Measurements from ENCODE around the gene ST3GAL3.

The ST3GAL3 gene

DNA sequence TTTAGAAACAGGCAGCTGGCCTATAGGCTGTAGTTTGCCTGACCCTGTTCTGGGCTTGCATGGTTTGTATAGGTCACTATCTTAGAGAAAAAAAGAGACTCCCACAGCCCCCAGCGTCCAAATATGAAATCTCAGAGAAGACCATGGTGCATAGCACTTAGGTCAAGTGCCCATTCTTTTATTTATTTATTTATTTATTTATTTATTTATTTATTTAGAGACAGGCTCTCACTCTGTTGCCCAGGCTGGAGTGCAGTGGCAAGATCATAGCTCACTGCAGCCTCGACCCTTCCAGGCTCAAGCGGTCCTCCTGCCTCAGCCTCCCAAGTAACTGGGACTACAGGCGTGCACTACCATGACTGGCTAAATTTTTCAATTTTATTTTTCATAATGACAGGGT lies 175.4 kb downstream of the ST3GAL3 start:
- no peak for DNase-seq

DNA sequence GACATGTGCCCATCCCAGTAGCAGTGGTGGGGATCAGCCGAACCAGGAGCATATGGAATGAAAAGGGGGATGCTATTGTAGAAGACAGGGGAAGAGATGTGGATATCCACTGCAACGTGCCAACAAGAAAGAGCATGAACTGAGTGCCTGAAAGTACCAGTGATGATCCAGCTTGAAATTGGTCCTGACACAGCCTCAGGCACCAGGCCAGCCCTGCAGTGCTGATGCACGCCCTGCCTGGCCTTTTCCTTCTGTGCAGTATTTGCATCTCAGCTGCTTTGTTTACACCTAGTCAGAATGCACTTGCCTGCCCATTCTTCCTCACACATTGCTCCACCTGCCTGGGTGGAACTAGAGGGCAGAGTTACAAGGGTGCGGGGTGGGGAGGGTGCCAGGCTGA lies 176.0 kb downstream of the ST3GAL3 start:
- DNase-seq, result no peak

DNA sequence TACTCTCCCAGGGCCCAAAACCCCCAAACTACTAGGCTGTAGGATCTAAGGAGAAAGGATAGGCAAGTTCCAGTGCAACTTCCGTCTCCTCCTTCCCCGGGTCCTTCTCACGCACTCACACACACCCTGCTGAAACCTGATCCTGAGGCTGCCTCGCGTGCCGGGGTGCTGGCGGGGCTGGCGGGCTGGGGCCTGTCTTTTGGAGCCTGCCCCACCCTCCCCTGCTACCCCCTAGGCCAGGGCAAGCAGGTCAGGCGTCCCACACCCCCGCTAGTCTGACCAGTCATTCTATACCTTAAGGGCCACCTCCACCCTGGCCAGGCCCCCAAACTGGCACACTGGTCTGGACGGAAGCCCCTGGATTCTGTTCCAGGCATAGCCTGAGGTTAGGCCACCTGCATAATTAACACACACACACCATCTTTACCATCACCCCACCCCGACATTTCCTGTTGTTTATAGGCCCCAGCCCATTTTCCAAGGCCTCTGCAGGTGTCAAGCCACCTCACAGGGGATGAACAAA lies 178.0 kb downstream of the ST3GAL3 start:
- no peak for DNase-seq

DNA sequence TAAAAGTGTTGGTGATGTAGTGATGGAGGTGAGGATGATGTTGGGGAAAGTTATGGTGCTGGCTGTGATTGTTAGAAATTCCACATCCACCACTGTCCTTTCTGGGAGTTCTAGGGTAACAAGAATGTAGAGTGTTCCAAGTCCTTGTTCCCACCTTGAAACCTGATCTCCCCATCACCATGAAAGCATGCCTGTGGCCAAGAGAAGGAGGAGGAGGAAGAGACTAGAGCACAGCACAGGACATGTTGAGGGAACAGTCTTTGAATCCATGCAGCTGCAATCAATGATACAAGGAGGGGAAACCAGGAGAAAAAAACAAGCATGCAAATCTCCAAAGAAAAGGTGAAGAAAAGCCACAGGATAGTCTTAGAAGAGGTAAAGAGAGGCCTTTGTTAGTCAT lies 180.4 kb downstream of the ST3GAL3 start:
- DNase-seq, result no peak

DNA sequence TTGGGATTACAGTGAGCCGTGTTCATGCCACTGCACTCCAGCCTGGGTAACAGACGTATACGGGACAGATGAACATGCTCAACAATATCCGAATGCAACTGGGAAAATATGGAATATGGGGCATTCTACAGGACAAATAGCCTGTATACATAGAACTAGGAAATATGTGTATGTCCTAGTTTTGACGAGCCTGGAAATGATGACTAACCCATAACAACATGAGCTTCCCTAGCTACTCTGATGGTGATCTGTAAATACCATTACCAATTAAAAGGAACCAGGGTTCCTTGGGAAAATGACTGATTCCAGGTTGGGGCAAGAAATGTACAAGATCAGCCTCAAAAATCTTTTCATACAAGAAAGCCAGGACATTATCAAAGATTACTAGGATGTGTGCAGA lies 183.5 kb downstream of the ST3GAL3 start:
- DNase-seq, result peak; percentile 8 to 33 (median 16)

DNA sequence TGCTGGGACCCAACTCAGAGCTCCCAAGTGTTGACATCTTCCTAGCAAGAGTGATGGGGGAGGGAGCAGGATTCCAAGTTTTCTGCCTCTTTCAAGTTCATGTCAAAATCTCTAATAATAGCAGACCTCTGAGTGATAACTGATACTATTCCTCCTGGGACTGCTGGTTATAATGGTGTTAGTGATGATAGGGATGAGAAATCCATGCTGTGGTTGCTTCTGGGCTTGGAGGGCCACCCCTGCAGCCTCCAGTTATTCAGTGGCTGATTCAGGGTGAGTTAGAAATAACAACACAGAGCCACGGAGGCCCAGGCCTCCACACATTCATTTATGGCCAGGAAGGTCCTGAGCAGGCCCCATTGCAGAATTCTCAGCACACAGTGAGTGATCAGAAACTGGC lies 185.7 kb downstream of the ST3GAL3 start:
- DNase-seq, result no peak

DNA sequence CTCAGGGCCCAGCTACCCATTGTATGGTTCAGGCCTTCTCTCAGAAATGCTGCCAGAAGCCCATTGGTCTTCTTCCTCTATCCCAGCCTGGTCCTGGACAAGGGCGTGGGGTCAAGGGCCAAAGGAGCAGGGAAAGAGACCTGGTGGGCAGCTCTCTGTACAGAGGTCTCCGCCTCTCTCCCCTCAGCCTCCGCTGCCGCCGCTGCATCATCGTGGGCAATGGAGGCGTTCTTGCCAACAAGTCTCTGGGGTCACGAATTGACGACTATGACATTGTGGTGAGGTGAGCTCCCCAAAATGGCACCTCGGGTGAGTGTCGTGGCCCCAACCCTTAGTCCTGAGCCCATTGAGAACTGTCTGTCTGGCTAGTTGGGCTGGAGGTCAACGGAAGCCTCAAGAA lies 191.6 kb downstream of the ST3GAL3 start:
- no peak for DNase-seq

GRCh38 chr1:43900386-43900785 lies 193.1 kb downstream of the ST3GAL3 start:
- no peak for DNase-seq

DNA sequence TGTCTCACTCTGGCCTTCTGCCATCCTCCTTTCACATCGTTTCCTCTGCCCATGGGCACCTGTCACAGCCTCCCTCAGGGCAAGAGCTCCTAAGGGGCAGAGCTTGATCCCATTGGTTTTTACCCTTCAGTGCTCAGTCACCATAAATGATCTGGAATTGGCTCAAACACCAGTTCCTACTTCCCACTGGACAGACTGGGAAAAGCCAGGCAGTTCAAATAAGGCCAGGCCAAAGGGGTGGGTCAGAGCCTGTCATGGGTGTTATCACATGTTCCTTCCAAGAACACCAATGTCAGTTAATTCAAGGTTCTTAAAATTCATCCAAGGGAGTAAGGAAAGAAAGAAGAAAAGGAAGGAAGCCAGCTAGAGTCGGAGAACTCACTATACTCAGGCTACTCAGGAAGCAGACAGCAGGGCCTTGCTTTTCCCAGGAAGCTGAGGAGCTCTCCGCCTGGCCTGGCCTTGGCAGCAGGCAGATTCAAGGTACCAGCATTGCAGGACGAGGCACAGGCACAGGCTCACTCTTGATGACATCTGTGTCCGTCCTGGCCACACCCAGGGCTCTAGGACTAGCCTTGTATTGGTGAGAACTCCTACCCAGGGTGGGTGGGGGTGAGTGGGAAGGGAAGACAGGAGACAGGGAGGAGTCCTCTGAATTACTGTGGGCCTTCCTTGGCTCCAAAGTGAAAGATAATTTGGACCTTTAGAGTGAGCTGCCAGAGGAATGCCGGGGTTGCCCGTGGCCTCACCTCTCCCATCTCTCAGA lies 194.0 kb downstream of the ST3GAL3 start:
- no peak for DNase-seq

DNA sequence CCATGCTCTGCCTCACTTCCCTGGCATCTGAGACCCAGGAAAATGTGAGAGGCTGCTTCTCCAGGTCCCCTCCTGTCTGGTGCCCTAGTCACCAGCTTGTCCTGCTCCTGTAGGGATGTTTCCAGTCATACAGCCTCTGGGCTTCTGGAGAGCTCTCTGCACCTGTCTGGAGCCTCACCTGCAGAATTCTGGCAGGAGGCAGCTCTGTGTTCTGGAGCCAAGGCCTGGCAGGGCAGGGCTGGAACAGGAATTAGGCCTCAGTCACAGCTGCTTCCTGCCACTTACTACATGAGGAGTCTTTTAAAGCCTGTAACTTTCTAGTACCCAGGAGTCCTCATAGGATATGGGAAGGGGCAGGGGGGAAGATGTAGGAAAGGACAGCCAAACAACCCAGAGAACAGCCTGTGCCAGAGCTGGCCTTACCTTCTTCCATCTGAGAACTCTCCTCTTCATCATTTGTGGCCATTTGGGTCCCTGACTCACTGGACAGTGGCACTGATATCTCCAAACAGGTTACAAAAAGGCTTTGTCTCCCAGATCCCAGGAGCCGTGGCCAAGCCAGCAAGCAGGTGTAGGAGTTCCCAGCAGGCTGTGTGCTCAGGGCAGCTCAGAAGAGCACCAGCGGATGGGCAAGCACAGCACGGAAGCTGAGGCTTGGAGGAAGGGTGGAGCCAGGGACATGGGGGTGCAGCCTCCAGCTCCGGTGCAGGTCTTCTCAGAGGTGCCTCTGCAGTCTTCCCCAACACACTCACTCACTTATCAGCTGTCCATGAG lies 194.9 kb downstream of the ST3GAL3 start:
- no peak for DNase-seq

GRCh38 chr1:43904660-43905551 lies 197.6 kb downstream of the ST3GAL3 start:
- no peak for DNase-seq

GRCh38 chr1:43908226-43908625 lies 200.9 kb downstream of the ST3GAL3 start:
- no peak for DNase-seq

DNA sequence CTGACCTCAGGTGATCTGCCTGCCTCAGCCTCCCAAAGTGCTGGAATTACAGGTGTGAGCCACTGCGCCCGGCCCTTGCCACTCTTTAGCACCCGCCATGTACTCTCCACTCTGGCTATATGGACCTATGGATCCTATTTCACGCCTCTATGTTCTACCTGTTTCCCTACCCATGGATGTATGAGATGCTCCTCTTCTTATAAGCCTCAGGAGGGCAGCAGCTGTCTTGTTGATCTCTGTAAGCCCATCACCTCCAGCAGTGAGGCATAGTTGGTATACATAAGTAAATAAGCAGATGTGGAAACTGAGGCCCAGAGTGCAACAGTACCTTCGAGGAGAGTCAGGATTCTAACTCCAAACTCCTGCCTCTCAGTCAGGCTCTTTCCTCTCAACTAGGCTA lies 201.5 kb downstream of the ST3GAL3 start:
- no peak for DNase-seq

DNA sequence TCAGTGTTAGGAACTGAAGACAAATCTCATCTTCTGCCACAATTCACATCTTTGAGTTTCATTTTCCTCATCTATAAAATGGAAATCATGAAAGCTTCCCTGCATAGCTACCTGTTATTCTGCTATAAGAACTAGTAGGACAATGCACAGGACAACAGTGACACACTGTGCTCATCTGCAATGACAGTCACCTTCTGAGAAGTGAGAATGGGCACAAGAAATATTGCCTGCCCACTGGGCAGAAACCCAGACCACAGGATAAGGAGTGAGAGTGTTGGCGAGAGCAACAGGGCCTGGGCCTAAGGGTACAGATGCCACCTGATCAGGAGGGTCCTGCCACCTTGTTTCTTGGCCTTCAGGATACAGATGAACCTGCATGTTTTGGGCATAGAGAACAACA lies 203.0 kb downstream of the ST3GAL3 start:
- no peak for DNase-seq

DNA sequence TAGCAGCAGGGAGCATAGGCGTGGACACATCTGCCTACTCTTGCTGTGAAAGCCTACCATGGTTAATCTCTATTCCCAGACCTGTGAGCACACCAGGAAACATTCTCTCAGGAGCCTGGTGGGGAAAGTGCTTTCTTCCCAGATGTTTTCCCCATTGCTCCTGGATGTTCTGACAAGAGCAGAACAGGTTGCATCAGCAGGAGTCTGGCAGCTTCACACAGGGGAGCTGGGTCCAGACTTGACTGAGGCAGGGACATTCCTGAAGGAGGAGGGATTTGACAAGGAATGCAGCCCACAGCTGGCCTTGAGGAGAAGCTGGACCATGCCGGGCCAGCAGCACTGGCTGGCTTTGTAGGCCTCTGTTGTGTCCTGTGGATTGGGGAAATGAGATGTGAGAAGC lies 205.3 kb downstream of the ST3GAL3 start:
- DNase-seq, result no peak

DNA sequence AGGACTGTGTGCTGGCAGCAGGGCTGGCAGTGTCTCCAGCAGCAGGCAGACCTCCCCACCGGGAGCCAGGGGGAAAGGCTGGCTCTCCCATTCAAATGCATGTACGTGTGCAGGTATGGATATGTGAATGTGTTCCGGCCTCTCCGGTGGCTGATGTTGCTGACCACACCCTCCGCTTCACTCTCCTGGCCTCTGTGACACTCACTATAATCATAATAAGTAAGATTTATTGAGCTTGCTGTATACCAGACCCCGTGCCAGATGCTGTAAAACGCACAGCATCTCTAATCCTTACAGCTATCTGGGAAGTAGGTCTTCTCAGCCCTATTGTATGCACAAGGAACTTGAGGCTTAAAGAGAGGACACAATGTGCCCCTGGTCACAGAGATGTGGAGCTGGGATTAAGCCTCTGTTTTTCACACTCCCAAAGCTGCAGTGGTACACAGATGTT lies 205.7 kb downstream of the ST3GAL3 start:
- DNase-seq, result no peak

- no peak for DNase-seq
Observed at GRCh38 chr1:43913666-43914360, 206.5 kb downstream of the ST3GAL3 start.

GRCh38 chr1:43914576-43915525 lies 207.5 kb downstream of the ST3GAL3 start:
- no peak for DNase-seq

DNA sequence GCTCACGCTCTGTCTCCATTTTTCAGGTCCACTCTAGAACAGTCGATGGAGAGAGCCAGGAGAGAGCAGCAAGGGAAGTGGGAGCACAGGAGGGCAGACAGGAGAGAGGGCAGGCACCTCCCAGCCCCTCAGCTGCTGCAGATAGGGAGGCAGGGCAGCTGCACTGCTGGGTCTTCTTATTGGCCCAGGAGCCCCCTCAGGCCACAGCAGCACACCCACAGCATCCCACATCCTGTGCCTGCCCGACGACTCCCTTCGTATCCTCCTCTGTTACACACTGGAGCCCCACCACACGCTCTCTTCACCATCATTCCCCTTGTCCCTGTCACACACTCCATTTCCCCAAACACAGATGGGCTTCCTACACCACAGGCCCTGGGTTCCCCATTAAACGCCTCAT lies 212.6 kb downstream of the ST3GAL3 start:
- no peak for DNase-seq

GRCh38 chr1:43921022-43921421 lies 213.7 kb downstream of the ST3GAL3 start:
- DNase-seq, result no peak

- DNase-seq, result no peak
Observed at GRCh38 chr1:43924516-43924915, 217.2 kb downstream of the ST3GAL3 start.
